Limb (tissue), 2 donors: Measurements from ENCODE around the gene DENND1A.
"Not testable (repeated sequence)": the region's sequence is repeated elsewhere in the genome, so short reads cannot be mapped to it uniquely, and the experiment has no call there.

Experiments used
- DNase-seq, 2 donors: peaks; one replicate each; pipeline ENCODE4 v3.0.0-alpha.2; 2016; ENCODE audit errors: extremely low spot score in 2 of 2

The DENND1A gene

DNA sequence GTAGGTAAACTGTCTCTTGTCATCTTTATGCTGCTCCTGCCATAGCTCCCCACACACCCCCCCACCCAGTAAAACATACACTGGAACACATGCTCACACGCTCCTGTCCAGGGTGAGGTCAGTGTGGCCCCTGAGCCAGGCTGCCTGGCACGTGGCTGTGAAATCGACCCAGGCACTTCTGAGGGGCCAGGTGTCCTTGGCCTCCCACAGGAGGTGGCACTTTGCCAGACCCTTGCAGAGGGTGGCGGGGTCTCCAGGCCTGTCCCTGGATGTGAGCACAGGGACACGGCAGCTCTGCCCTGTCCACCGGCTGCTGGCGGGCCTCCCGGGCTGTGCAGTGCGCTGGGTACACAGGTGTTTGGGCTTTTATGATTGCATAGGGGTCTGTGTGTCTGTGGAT, 583.9 kb downstream of the DENND1A start:
- DNase-seq = no peak

DNA sequence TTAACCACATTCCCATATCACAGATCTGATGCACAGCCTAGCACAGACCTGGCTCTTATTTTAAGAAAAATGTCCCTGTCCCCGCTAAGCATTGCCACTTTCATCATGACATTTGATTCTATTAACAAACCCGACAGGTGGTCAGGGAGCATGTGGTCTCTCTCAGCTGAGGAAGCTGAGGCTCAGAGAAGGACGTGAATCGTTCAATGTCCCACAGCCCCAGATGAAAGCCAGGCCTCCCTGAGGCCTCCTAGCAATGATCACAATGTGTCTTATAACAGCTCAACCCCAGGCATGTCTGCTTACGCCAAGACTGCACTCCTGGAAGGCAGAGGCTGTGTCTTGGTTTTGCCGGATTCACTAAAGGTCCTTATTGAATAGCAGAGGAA, 584.4 kb downstream of the DENND1A start:
- no peak for DNase-seq

DNA sequence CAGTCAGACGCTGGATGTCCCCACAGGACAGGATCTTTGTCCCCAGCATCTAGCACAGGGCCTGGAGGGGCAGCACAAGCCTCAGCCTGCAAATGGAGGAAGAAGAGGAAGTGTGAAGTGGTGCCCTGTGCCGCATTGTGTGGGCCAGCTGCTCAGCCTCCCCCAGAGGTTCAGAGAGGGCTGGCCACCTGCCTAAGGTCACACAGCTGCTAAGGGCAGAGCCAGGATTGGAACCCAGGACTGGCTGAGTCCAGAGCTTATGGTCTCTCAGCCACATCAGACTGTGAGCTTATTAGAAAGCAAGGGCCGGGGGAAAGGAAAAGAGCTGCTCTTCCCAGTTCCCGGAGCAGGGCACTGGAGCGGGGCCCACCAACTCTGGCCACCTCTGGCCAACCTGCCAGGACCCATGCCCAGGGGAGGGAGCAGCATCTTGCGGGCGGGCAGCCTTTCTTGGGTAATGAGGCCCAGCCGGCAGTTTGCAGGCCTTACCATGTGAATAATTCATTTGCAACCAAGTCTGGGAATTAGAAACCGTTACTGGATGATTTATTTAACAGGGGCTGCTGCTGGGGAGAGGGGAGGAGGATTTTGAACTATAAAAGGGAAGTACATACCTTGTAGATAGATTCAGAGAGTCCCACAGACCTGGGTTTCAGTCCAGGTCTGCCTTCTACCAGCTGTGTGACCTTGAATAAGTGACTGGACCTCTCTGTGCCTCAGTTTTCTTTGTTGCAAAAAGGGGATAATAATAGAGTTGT, 585.6 kb downstream of the DENND1A start:
- DNase-seq = no peak

DNA sequence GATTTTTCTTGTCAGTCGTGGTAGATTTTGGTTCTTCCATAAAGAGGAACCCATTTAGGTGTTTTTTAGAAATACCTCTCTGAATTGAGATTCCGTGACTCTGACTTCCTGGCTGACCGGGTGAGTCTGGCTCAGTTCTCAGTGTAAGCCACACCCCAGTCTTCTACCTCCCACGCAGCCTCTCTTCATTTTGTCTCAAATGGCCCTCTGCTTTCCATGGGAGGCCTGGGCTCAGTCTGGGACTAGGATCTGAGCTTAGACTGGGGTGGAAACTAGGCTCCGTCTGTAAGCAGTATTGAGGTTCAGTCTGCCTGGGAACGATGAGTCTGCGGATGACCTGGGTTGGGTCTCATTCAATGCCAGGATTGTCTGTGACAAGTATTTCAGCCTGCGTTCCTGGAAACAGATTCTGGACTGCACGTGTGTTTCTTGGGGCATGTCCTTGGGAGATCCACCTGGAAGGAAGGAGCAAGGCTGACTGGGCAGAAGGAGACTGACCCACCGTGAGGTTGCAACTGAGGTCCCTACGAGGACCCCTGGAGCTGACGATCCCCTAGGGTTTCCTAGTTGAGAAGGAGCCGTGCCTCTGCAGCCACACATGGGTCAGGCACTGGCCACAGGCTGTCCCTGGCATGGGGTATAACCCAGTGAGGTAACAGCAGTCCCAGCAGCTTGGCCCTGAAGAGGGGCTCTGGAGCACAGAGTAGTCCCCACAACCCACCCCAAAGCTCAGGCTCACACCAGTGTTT, 586.3 kb downstream of the DENND1A start:
- DNase-seq = no peak

DNA sequence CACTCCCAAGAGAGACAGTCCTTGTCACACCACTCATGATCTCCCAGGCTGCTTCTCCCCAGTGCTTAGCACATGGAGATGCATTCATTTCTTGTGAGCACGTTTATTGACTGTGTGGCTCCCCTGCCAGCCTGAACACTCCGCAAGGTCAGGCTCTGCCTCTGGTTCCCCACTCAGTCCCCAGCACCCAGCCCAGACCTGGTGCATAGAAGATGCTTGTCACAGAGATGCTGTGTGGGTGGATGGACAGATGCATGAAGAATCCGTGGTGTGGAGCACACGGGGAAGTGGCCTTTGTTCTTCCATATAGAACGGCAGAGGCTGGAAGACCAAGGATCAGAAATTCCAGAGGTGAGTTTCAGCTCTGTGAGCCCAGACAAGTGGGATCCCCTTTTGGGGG, 587.7 kb downstream of the DENND1A start:
- DNase-seq = no peak

DNA sequence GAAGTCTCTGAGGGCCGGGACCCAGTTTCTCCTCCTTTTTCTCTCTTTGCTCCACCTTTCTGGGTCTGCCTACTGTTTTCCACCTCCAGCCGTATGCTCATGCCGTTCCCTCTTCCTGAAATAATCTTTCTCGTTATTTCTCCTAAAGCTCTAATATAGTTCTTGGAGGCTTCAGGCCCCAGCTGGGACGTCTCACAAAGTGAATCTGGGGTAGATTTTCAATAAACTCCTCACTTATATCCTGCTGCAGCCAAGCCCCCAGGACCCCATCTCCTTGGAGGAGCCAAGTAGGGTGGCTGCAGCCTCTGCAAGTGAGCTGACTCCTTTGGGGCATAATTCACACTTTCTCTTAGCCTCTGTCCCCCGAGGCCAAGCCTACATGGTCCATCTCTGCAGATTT, 588.1 kb downstream of the DENND1A start:
- no peak for DNase-seq

DNA sequence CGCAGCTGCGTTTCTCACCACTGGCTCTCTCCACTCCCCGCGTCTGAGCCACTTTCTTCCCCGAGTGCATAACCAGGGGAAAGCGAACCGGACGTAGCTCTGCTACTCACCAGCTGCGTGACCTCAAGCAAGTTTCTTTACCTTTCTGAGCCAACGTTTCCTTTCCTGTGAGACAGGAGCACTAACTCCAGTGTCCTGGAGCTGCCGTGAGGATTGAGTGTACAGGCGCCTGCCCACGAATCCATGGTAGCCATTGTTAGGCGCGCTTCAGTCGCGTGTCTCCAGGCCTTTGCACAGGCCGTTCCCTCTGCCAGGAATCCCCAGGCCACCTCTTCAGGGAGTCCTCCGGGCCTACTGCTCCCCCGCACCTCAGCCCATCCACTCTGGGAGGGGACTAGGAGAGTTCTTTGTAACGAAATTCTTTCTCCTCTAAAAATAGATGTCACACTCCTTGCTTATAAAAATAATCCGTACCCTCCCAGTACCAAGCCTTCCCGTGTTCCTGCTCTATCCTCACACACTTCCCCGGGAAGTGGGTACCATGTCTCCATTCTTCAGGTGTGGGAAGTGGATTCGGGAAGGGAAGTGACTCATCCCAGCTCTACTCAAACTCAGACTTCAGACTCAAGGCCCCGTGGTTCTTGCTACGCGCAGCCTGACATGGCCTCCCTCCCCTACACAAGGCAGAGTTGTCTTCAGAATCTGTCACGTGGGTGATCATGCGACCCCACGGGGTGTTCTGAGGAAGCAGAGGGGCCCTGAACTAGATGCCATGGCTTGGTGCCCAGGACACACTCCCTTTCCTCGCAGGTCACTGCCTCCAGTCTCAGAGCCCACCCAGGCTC, 590.0 kb downstream of the DENND1A start:
- no peak for DNase-seq

DNA sequence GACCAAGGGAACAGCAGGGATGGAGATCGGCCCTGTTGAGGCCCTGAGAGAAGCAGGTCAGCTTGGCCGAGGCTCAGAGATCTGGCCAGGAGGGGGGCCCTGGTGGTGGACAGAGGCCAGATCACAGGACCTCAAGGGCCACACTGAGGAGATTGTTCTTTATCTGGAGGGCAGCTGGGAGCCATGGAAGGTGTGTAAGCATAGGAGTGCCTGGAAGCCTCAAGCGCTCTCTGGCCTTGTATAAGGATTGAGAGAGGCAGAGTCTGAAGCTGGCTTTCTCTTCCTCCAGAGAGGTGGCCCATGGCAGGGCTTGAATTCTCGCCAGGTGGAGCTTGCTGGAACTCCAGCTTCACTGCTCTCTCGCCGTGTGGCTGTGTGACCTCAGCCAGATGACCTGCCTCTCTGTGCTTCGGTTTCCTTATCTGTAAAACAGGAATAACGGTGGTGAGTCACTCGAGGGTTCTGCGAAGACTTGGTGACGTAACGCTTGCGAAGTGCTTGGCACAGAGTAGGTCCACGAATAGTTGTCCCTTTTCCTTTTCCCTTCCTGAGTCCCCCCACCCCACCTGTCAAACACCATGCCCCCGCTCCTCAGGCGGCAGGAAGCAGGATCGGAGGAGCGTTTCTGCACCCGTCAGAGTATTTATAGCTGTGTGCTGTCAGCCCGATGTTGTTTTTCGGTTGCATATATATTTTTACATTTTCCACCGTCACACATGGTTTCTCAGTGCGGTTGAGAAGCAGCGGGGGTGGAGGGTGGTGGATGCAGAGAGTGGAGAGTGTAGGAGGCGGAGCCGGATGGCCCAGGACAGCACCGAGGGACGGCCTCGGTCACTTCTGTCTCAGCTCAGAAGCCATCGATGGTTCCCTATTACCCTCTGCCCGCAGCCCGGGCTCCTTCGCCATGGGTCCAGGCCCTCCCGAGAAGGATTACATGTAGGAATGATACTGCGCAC, 590.9 kb downstream of the DENND1A start:
- no peak for DNase-seq

DNA sequence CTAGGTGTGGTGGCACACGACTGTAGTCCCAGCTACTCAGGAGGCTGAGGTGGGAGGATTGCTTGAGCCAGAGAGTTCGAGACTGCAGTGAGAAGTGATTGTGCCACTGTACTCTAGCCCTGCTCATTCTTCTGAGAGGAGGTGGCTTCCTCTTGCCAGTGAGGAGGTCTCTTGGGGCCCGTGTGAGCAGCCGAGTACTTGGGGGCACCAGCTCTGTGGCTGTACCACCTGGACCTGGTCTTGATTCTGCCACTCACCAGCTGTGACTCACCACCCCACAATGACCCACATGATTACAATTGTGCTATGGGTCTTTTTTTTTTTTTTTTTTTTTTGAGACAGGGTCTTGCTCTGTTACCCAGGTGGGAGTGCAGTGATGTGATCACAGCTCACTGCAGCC, 592.0 kb downstream of the DENND1A start:
- DNase-seq = no peak

DNA sequence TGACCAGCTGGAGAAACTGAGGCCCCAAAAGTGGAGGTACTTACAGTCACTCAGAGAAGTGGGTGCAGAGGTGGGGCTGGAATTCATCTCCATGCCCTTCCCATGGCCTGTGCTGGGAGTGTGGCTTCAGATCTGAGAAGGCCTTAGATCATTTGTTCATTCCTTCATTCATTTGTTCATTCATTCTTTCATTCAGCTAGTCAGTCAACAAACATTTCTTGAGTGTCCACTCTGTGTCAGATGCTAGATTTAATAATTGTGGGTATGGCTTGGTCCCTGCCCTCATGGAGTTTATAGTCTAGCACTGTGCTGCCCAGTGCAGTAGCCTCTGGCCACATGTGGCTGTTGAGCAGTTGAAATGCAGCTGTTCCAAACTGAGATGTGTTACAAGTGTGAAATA, 593.0 kb downstream of the DENND1A start:
- DNase-seq = no peak

DNA sequence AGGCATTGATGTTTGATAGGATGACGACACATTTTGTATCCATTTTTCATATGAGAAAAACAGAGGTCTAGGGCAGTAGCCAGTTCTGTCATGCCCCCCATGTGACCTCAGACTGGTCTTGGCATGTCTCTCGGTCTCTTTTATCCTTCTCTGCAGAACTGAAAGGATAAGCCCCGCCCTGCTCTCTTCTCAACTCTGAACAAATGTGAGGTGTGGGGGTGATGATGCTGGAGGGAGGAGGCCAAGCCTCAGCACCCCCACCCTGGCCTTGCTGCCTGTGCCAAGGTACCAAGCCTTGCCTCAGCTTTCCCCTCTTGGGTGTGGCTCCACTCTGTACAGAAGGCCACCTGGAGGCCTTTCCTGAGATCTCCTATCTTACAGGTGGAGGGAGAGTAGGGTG, 593.5 kb downstream of the DENND1A start:
- DNase-seq = no peak

DNA sequence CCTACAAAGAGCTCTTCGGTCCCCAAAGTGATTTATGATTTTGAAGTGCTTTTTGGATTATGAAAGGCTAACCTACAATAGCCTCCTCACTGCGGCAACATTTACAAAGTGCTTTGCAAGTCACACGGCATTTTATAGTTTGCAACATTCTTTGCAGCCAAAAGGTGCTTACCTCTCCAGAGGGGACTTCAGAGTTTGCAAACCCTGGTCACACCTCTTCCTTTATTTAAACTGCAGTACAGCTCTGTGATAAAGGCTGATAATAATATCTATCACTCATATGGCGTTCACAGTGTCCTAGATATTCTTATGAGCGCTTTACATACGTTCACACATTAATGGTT, 594.0 kb downstream of the DENND1A start:
- no peak for DNase-seq

DNA sequence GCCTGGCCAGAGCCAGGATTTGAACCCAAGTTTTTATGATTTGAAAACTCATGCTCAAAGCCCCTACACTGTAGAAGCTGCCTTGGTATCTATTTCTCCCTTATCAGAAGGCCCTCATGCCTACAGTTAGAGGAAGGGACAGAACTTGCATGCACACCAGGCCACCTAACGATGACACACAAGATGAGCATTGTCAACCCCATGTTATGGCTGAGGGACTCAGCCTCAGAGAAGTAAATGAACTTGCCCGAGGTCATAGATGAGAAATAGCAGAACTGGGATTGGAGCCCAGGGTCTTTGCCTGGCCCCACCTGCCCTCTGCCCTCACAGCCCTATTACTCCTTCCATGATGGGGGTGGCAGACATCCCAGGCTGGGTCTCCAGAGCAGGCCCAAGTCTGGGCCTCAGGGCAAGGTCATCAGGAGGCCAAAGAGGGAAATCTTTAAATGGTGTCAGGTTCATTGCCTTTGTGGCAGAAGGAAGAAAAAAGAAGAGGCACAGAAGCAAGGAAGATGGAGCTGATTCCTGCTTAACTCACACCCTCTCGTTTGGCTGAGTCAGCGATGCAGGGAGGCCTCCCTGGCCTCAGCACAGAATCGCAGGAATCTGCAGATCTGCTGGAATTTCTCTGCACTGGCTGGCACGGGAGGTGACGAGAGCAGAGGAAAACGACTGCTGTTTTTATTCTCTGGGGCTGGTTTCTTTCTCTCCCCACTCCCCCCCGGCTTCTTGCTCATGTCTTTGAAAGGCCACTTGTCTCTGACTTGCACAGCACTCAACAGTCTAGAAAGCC, 594.5 kb downstream of the DENND1A start:
- peak in 1 of 2 donors; percentile 44 for DNase-seq

DNA sequence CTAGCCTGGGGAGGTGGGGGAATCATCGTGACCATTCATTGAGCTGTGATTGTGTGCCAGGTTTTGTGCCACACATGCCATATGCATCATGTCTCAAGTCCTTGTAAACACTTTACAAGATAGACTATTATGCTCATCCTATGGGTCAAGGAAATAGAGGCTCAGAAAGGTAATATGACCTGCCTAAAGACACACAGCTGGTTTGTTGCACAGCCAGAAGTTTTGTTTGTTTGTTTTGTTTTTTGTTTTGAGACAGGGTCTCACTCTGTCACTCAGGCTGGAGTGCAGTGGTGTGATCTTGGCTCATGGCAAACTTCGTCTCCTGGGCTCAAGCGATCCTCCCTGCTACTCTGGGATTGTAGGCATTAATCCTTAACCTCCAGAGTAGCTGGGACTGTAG, 595.3 kb downstream of the DENND1A start:
- DNase-seq = no peak

DNA sequence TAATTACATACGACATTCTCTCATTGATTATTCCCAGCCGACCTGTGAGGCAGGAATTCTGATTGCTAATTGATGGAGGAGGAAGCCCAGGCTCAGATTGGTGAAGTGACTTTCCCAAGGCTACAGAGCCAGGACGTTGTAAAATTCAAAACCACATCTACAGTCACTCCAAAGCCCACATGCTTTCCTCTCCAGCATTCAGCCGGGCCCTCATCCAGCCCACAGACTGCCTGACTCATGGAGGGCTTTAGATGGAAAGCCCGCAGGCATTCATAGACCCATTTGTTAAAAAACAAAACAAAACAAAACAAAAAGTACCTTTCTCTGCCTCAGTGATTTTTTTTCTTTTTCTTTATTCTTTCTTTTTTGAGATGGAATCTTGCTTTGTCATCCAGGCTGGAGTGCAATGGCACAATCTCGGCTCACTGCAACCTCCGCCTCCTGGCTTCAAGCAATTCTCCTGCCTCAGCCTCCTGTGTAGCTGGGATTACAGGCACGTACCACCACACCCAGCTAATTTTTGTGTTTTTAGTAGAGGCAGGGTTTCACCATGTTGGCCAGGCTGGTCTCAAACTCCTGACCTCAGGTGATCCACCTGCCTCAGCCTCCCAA, 596.8 kb downstream of the DENND1A start:
- DNase-seq = not testable (repeated sequence)

DNA sequence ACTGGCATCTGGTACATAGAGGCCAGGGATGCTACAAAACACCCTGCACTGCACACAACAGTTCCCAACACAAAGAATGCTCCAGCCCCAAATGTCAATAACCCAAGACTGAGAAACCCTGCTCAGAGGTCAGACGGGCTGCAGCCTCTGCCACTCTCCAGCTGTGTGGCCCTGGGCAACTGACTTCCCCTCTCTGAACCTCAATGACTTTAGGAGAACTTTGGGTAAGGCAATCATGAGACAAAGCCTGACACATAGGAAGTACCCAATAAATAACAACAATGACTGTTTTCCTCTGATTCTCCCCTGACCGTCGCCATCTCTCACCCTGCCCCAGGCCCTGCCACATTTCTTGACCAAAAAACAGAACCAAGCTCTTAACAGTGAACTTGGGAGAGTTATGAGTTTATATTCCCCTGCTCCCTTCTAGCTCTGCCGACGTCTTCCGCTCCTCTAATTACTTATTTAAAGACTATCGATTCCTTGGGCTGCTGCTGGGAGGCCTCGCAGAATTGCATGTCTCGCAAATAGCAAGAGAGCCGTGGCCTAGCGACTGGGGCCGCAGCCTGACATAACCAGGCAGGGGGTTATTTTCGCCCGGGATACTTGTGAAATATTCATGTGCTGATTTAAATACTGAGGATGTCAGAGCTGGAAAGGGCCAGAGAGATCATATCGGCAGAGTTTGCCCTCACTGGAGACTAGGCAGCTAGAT, 598.4 kb downstream of the DENND1A start:
- DNase-seq = no peak
